Head of caudate nucleus (tissue), 42 donors: ENCODE results near the gene POU5F2.

Source experiments
- DNase-seq, 42 donors: peaks; one replicate each; pipeline versions ENCODE4 v3.0.0 to v3.0.0-alpha.2; 2020 to 2021; ENCODE audit warnings: mixed read lengths in 7 of 42
- intact Hi-C: fragments of 100-400 bp; cut with DNase I; formaldehyde crosslinking; loops from one replicate; pipeline ENCODE4 v1.15.0; 2022

The POU5F2 gene

DNA sequence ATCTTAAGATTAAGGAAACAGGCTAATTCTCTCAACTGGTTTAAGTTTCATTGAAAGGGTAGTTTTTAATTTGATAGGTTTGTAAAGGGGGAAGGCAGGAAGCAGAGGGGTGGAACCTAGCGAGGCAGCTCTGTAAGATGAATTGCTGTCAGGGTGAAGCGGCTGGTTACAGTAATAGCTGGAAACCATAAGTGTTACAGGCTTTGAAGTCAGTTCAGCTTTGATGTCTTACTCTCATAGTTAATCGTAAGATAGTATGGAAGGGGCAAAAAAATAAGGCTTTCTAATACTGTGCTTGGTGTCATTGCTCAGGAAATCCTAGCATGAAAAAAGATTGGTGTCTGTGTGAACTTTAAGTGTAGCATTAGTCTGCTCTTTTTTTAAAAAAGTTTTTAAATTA lies 20.3 kb downstream of the POU5F2 start:
- intact Hi-C loops: no loop called here
- DNase-seq: no peak

DNA sequence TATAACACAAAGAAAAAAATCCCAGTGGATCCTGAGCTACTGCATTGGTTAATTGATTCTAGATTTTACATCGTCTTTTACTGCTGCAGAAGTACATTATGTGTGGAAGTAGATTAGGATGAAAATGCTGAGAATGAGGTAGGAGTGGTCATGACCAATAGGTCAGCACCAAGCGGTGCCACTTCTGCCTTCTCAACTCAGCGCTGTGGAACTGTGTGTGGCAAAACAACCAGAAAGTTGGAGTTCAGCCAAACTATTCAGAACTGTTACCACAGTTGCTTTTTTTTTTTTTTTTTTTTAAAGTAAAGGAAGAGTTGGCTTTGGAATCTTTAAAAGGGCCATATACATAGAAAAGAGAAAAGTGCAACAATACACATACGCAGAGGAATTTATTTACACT lies 24.2 kb downstream of the POU5F2 start:
- peak in 4 of 42 donors; percentile 6 to 41 (median 8) for DNase-seq
- intact Hi-C loops: no loop called here

DNA sequence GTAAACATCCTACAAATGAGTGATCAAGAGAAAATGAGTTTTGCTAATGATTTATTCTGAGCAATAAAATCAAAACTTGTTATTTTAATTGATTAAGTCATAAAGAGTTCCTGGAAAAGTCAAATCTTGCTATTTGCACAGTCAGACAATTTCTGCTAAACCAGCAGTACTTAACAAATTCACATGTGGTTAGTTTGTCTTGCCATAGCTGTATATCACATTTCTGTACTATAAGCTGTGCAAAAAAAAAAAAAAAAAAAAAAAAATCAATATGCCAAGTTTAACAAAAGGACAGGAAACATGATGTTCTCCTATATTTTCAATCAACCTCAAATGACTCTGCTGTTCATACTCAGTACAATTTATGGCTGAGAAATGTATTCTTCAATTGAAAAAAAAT lies 24.9 kb downstream of the POU5F2 start:
- intact Hi-C loops: no loop called here
- DNase-seq: no peak

DNA sequence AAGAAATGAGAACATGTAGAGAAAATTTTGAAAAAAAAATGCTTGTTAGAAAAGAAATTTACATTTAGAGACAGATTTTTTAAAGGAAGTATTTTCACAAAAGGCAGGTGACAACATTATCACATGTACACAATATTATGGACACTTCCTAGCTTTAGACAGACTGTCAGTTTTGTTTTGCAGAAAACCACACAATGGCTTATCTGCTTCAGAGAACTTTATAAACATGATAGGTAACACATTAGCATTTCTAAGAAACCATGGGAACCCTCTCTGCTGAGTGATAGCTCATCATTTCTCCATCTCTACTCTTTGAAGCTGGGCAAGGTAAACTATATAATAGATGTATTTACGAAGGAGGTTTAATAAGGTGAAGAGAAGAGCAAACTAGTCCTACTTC lies 25.6 kb downstream of the POU5F2 start:
- DNase-seq: no peak
- intact Hi-C loops: no loop called here

DNA sequence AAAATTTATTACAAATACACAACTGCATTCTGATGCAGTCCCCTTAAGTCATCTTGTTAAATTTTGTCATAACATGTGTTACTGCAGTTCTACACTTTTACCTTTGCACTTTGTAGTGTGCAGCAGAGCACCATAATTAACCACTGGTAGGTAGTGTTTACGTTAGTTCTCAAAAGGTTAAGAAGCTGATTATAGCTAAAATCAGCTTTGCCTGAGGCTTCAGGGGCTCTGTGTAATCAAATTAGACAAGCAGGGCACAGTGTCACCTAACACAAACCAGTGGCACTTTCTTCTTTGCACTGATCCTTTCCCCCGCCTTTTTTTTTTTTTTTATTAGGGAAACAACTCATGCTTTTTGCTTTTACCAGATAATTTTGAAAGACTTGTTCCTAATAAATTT lies 26.1 kb downstream of the POU5F2 start:
- intact Hi-C loops: no loop called here
- no peak for DNase-seq

DNA sequence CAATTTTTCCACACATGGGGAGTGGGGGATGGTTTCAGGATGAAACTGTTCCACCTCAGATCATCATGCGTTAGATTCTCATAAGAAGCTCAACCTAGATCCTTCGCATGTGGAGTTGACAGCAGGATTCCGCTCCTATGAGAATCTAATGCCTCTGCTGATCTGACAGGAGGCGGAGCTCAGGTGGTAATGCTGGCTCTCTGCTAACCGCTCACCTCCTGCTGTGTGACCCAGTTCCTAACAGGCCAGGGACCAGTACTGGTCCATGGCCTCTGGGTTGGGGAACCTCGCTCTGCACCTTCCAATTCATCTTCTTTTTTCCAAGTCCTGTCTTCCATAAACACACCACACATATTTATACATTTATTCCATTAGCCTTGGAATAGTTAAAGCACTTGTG lies 33.0 kb downstream of the POU5F2 start:
- intact Hi-C loops: no loop called here
- DNase-seq: no peak

DNA sequence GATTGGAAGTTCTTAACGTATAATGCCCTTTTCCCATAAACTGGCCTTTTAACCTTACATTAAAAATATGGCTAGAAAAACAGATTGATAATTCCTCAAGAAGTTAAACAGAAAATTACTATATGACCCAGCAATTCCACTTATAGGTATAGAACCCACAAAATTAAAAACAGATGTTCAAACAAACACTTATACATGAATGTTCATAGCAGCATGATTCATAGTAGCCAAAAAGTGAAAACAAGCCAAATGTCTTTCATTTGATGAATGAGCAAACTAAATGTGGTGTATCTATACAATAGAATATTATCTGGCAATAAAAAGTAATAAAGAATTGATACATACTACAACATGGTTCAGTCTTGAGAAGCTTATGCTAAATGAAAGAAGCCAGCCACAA lies 35.5 kb downstream of the POU5F2 start:
- no peak for DNase-seq
- intact Hi-C loops: no loop called here

DNA sequence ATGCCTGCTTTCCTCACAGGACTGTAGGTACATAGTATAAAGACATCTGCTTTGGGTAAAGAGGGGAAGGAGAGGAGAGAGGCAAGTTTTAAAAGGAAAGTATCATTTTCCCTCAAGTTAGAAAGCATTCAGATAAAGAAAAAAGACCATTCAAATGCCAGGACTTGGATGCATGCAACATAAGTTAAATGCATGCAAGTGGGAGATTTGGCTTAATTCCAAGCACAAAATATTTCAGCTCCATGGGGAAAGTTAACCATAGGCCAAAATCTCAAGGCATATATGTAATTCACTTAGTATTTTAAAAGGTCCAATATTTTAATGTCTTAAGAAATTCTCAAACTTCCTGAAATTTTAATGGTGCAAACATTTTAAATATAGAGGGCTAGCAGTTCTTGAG lies 36.4 kb downstream of the POU5F2 start:
- DNase-seq: no peak
- intact Hi-C loops: no loop called here

DNA sequence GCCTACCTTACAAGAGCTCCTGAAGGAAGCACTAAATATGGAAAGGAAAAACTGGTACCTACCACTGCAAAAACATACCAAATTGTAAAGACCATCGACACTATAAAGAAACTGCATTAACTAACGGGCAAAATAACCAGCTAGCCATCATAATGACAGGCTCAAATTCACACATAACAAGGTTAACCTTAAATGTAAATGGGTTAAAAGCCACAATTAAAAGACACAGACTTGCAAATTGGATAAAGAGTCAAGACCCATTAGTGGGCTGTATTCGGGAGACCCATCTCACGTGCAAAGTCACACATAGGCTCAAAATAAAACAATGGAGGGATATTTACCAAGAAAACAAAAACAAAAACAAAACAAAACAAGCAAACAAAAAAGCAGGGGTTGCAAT lies 49.4 kb downstream of the POU5F2 start:
- no peak for DNase-seq
- intact Hi-C loops: no loop called here
